Esophagus (tissue), 2 donors: Measurements from ENCODE around the gene TAAR8. TPM values are rescaled to one million over a fixed set of nuclear protein-coding genes. Genes with fewer than 3 reads are reported as not detected.

Experiments
- H3K27ac ChIP-seq, 2 donors: one replicate each; pipeline ENCODE4 v1.5.1; 2013; ENCODE audit warnings: low read depth in 2 of 2, mild to moderate bottlenecking in 2 of 2, inconsistent platforms in 1 of 2, low read length in 1 of 2, moderate library complexity in 1 of 2
- H3K27me3 ChIP-seq, 2 donors: one replicate each; pipeline ENCODE4 v1.6.1; 2013; ENCODE audit warnings: low read length in 2 of 2, control low read depth in 1 of 2, mild to moderate bottlenecking in 1 of 2; ENCODE audit not compliant: insufficient read depth in 2 of 2, control insufficient read depth in 1 of 2
- H3K36me3 ChIP-seq, 2 donors: one replicate each; pipeline ENCODE4 v1.6.1; 2013; ENCODE audit warnings: low read length in 1 of 2; ENCODE audit not compliant: control insufficient read depth in 2 of 2, insufficient read depth in 2 of 2
- H3K4me1 ChIP-seq, 2 donors: one replicate each; pipeline ENCODE4 v1.6.1; 2013; ENCODE audit warnings: low read length in 1 of 2; ENCODE audit not compliant: control insufficient read depth in 2 of 2, insufficient read depth in 2 of 2
- H3K4me3 ChIP-seq, 2 donors: one replicate each; pipeline ENCODE4 v1.5.1; 2013; ENCODE audit warnings: low read length in 2 of 2, mild to moderate bottlenecking in 2 of 2, low read depth in 1 of 2, moderate library complexity in 1 of 2
- H3K9me3 ChIP-seq, 2 donors: one replicate each; pipeline ENCODE4 v1.6.1; 2013; ENCODE audit warnings: mild to moderate bottlenecking in 2 of 2, low read depth in 1 of 2, low read length in 1 of 2, moderate library complexity in 1 of 2; ENCODE audit not compliant: control insufficient read depth in 2 of 2, insufficient read depth in 1 of 2
- WGBS, 2 donors: extraction: QIAGEN DNeasy Blood & Tissue Kit; methylation state at CpG; one replicate each; pipeline ENCODE4 v1.1.7; 2013; 5-methylcytosine and 5-hydroxymethylcytosine counted together
- polyA plus RNA-seq, 2 donors: library from polyadenylated mRNA; stranded (reverse); fragments of 200-250 nt; gene quantifications; one replicate each; pipeline ENCODE4 v1.2.3, GENCODE V29; 2013
- donor health status: healthy with polysubstance abuse.
- donor health status: Bipolar disorder and iron deficiency.

The TAAR8 gene
- polyA plus RNA-seq, 2 donors, result not detected

- Histone ChIP-seq H3K27me3 (peaks cover 0 to 2% of the 10 kb centered on the region in 2 donors), H3K9me3 (no peaks in the 10 kb centered on the region), H3K4me3 (no peak overlapping the region), H3K27ac (no peak overlapping the region), H3K4me1 (no peaks in the 10 kb centered on the region), H3K36me3 (no peaks in the 10 kb centered on the region)
- 45 to 54% methylated on average over 4 of the region's 4 CpGs for WGBS, 2 donors
Observed at GRCh38 chr6:132569170-132569569, 16.7 kb downstream of the TAAR8 start.

DNA sequence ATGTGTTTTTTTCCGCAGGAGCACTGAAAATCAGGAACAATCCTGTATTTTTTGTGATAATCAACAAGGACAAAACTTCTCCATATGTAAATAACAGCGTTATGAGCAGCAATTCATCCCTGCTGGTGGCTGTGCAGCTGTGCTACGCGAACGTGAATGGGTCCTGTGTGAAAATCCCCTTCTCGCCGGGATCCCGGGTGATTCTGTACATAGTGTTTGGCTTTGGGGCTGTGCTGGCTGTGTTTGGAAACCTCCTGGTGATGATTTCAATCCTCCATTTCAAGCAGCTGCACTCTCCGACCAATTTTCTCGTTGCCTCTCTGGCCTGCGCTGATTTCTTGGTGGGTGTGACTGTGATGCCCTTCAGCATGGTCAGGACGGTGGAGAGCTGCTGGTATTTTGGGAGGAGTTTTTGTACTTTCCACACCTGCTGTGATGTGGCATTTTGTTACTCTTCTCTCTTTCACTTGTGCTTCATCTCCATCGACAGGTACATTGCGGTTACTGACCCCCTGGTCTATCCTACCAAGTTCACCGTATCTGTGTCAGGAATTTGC lies 17.8 kb downstream of the TAAR8 start, which contains the start of gene TAAR6:
Gene TAAR6 (plus strand): TSS at position 102 of the 557 bp plus-strand sequence. CDS start 0 bp downstream, at position 102.
- Histone ChIP-seq H3K27ac (no peak within 1 kb of the TSS), H3K4me1 (no peaks in the 10 kb centered on the region), H3K9me3 (no peaks in the 10 kb centered on the region), H3K27me3 (peaks cover 0 to 2% of the 10 kb centered on the region in 2 donors), H3K4me3 (no peak within 1 kb of the TSS), H3K36me3 (no peaks in the 10 kb centered on the region)
- 77 to 81% methylated on average over 15 of the region's 15 CpGs for WGBS, 2 donors

GRCh38 chr6:132571774-132572173 lies 19.3 kb downstream of the TAAR8 start:
- Histone ChIP-seq H3K9me3 (no peaks in the 10 kb centered on the region), H3K27me3 (peaks cover 0 to 2% of the 10 kb centered on the region in 2 donors), H3K27ac (no peak overlapping the region), H3K4me1 (no peaks in the 10 kb centered on the region), H3K4me3 (no peak overlapping the region), H3K36me3 (no peaks in the 10 kb centered on the region)

DNA sequence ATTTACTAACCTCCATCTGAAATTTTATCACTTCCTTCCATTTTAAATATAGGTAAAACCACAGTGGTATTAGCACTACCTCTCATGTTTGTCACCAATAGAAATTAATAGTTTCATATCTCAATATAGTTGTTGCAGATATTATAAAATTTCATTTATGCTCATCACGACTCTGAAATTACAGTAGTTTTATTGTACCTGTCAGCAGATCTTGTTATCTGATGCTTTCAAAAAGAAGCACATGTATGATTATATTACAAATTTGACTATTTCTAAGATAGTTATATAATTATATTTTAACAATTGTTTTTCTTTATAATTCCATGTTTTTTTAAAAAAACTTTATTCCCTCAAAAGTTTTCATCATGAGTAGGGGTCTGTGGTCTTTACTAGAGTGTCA lies 32.2 kb downstream of the TAAR8 start:
- Histone ChIP-seq H3K4me1 (no peaks in the 10 kb centered on the region), H3K36me3 (no peaks in the 10 kb centered on the region), H3K4me3 (no peak overlapping the region), H3K27me3 (no peaks in the 10 kb centered on the region), H3K27ac (no peak overlapping the region), H3K9me3 (no peaks in the 10 kb centered on the region)
- 84 to 86% methylated on average over 1 of the region's 1 CpG for WGBS, 2 donors

DNA sequence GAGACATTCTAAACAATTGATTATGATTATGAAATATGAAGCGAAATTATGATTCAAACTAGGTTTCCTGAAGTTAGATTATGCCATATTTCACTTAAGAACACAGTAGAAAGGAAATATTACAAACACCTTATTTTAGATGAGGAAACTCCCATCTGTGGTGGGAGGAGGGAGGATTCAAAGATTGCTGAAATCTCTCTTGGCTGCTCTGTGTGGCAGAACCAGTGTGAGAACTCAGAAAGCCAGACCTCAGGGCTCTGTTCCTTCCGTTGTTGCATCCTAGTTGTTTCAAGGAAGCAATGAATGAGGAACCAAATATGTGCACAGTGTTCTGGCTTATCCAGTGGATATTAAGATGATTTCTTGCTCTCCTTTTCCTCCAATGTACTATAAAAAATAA lies 35.0 kb downstream of the TAAR8 start:
- Histone ChIP-seq H3K4me3 (no peak overlapping the region), H3K9me3 (no peaks in the 10 kb centered on the region), H3K36me3 (no peaks in the 10 kb centered on the region), H3K4me1 (no peaks in the 10 kb centered on the region), H3K27ac (no peak overlapping the region), H3K27me3 (no peaks in the 10 kb centered on the region)
- 56 to 69% methylated on average over 2 of the region's 2 CpGs for WGBS, 2 donors

GRCh38 chr6:132589454-132589853 lies 37.0 kb downstream of the TAAR8 start, which contains the start of gene TAAR5:
TAAR5 (minus strand) TSS chr6:132589741; CDS start chr6:132589686, 55 bp downstream.
- Histone ChIP-seq H3K4me1 (no peaks in the 10 kb centered on the region), H3K9me3 (no peaks in the 10 kb centered on the region), H3K27ac (no peak within 1 kb of the TSS), H3K36me3 (no peaks in the 10 kb centered on the region), H3K4me3 (no peak within 1 kb of the TSS), H3K27me3 (no peaks in the 10 kb centered on the region)
- 68 to 73% methylated on average over 5 of the region's 5 CpGs for WGBS, 2 donors

- H3K9me3 ChIP-seq, result no peaks in the 10 kb centered on the region
- no peak overlapping the region for H3K4me3 ChIP-seq
- H3K36me3 ChIP-seq, result no peaks in the 10 kb centered on the region
- no peaks in the 10 kb centered on the region for H3K4me1 ChIP-seq
- WGBS, 2 donors, result 57 to 68% methylated on average over 1 of the region's 1 CpG
- no peaks in the 10 kb centered on the region for H3K27me3 ChIP-seq
- no peak overlapping the region for H3K27ac ChIP-seq
Observed at GRCh38 chr6:132590362-132590761, 37.9 kb downstream of the TAAR8 start.

DNA sequence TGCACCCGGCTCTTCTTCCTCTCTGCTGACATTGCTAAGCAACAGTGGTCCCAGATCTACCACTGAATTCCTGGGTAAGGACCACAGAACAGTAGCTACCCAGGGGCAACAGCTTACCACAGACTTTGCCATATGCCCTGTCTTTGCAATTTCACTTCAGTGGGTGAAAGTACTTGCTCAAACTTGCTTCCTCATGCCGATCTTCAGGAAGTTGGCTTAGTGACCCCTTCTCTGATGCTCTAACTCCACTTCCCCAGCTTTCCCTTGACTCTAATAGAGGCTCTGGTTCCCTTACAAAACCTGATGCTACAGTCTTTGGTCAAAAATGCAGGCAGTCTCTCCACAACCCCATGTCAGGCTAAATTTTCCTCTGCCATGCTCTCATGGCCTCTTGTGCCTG lies 40.4 kb downstream of the TAAR8 start:
- H3K27ac ChIP-seq, result no peak overlapping the region

DNA sequence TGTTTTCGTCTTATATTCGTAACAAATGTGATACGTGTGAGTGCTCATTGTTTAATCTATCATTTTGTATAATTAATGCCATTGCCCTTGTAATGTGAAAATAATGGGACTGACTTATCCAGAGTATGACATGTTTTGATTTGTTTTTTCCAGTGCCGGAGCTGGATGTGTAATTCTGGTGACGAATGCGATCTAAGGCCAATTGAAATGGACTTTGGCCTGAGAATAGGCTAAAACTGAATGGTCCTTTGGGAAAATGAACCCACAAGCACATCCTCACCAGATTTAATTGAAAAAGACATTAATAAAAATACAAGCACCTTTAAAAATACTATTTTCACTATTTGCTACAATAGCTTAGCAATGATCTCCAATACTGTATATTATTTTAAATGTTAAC lies 43.7 kb downstream of the TAAR8 start:
- H3K27me3 ChIP-seq, result no peaks in the 10 kb centered on the region
- H3K27ac ChIP-seq, result no peak overlapping the region
- no peaks in the 10 kb centered on the region for H3K4me1 ChIP-seq
- no peaks in the 10 kb centered on the region for H3K9me3 ChIP-seq
- 49 to 66% methylated on average over 6 of the region's 6 CpGs for WGBS, 2 donors
- no peaks in the 10 kb centered on the region for H3K36me3 ChIP-seq
- H3K4me3 ChIP-seq, result no peak overlapping the region

More for the DNA sequence above, 40.4 kb downstream of the TAAR8 start:
- Histone ChIP-seq H3K4me1 (no peaks in the 10 kb centered on the region), H3K27me3 (no peaks in the 10 kb centered on the region), H3K36me3 (no peaks in the 10 kb centered on the region), H3K9me3 (no peaks in the 10 kb centered on the region), H3K4me3 (no peak overlapping the region)
- 52 to 59% methylated on average over 2 of the region's 2 CpGs for WGBS, 2 donors

GRCh38 chr6:132598473-132598872 lies 46.0 kb downstream of the TAAR8 start:
- H3K27ac ChIP-seq, result no peak overlapping the region
- no peaks in the 10 kb centered on the region for H3K9me3 ChIP-seq
- H3K4me1 ChIP-seq, result no peaks in the 10 kb centered on the region
- no peak overlapping the region for H3K4me3 ChIP-seq
- no peaks in the 10 kb centered on the region for H3K36me3 ChIP-seq
- WGBS, 2 donors, result 35 to 36% methylated on average over 3 of the region's 3 CpGs
- no peaks in the 10 kb centered on the region for H3K27me3 ChIP-seq
